GM11168 (cell line): ENCODE results near the gene NELFB.

ENCODE experiments used
- in situ Hi-C: fragments of 300-500 bp; cut with MboI; formaldehyde crosslinking; loops from one replicate; pipeline ENCODE4 v1.12.0; 2022; ENCODE audit warnings: low sequenced_read_pairs; ENCODE audit not compliant: unreplicated experiment

Gene NELFB

GRCh38 chr9:137223078-137223970, 31.8 kb upstream of the NELFB start:
- in situ Hi-C loops = no loop called here

GRCh38 chr9:137224830-137225694, 30.1 kb upstream of the NELFB start, which contains the start of gene CYSRT1:
Gene CYSRT1, plus strand, starts transcription at chr9:137225174. Its CDS starts 448 bp downstream, at chr9:137225622.
- in situ Hi-C loops = no loop called here

- in situ Hi-C loops = no loop called here
Observed at GRCh38 chr9:137225699-137226331, 29.3 kb upstream of the NELFB start.

GRCh38 chr9:137226338-137227053, 28.6 kb upstream of the NELFB start:
- in situ Hi-C loops = no loop called here

GRCh38 chr9:137227054-137227852, 27.9 kb upstream of the NELFB start, which contains the start of gene RNF224:
Gene RNF224, plus strand, starts transcription at chr9:137227502. Its CDS starts 834 bp downstream, at chr9:137228336.
- in situ Hi-C loops = no loop called here

- in situ Hi-C loops = no loop called here
Observed at GRCh38 chr9:137227853-137228505, 27.1 kb upstream of the NELFB start.

GRCh38 chr9:137228506-137228967, 26.6 kb upstream of the NELFB start:
- in situ Hi-C loops = no loop called here

- in situ Hi-C loops = no loop called here
Observed at GRCh38 chr9:137228968-137229896, 25.9 kb upstream of the NELFB start.

- in situ Hi-C loops = loop anchor here (5.0 kb wide), 1 partner anchor 108 kb away; no protein-coding TSS in a partner anchor
Observed at GRCh38 chr9:137229903-137230704, 25.0 kb upstream of the NELFB start.

GRCh38 chr9:137230705-137231371, 24.3 kb upstream of the NELFB start, which contains the start of gene SLC34A3:
Gene SLC34A3, plus strand, starts transcription at chr9:137230901. Its CDS starts 802 bp downstream, at chr9:137231703.
- in situ Hi-C loops = loop anchor here (5.0 kb wide), 1 partner anchor 109 kb away; no protein-coding TSS in a partner anchor

GRCh38 chr9:137231372-137232039, 23.6 kb upstream of the NELFB start:
- in situ Hi-C loops = loop anchor here (5.0 kb wide), 1 partner anchor 109 kb away; no protein-coding TSS in a partner anchor

- in situ Hi-C loops = loop anchor here (5.0 kb wide), 1 partner anchor 110 kb away; no protein-coding TSS in a partner anchor
Observed at GRCh38 chr9:137232101-137232500, 23.0 kb upstream of the NELFB start.

- in situ Hi-C loops = loop anchor here (5.0 kb wide), 1 partner anchor 110 kb away; no protein-coding TSS in a partner anchor
Observed at GRCh38 chr9:137232510-137232909, 22.6 kb upstream of the NELFB start.

- in situ Hi-C loops = loop anchor here (5.0 kb wide), 1 partner anchor 111 kb away; no protein-coding TSS in a partner anchor
Observed at GRCh38 chr9:137233143-137233980, 21.8 kb upstream of the NELFB start.
